ENCODE measurements around the gene BCDIN3D. TPM values are rescaled to one million over a fixed set of nuclear protein-coding genes. Genes with fewer than 3 reads are reported as not detected.

The BCDIN3D gene
- total and polyA plus RNA-seq, 10 of the 15 experiments (the other 5 are each of a cell fraction or from before 2014, with no cell fraction given), result 3.7 to 7.2 (median 6.4) TPM

DNA sequence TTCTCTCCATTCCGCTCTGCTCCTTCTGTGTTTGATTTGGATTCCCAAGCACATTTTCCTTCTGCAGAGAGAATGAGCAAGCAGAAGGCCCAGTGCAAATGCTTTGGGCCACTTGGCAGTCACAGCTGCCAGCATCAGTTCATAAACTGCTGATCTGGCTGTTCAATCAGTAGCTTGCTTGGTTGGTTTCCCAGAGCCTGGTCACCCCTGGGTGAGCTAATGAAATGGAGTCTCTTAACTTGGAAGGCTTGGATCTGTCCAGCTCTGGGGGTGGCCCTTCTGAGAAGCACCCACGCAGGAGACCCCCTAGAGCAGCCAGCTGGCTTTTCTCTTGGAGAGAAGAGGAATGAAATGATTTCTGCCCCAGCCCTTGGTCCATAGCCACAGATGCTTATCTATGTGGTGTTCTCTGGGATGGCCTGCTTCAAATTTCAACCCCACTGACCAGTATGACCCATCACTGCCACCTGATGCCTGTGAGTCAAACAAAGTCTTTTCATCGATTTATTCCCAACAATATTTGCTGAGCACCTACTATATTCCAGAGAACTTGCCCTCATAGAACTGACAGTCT, 30.5 kb upstream of the BCDIN3D start:
- in situ Hi-C loops (cut with MboI), result no loop called here
- 6% methylated on average over 3 of the region's 3 CpGs for WGBS (ENCODE audit: insufficient coverage, insufficient replicate concordance, low lambda C conversion rate, missing lambda C conversion rate)

More for the DNA sequence above, 30.5 kb upstream of the BCDIN3D start:
- Histone ChIP-seq H2AFZ (ENCODE audit: control insufficient read depth, low read depth, low read length) (no peak overlapping the region), H3K9ac (ENCODE audit: control insufficient read depth, insufficient read depth, low read length) (no peak overlapping the region), H3K9me3 (replicated peaks; ENCODE audit: control insufficient read depth, insufficient read depth, low read length) (no peaks in the 10 kb centered on the region), H3K4me1 (ENCODE audit: control insufficient read depth, insufficient read depth, low read length) (no peaks in the 10 kb centered on the region), H3K4me2 (ENCODE audit: control insufficient read depth, insufficient read depth) (no peak overlapping the region), H4K20me1 (ENCODE audit: control insufficient read depth, insufficient read depth) (no peaks in the 10 kb centered on the region), H3K4me3 (no peak overlapping the region), H3K27me3 (replicated peaks in 1 of 2; ENCODE audit: control insufficient read depth in 2 of 2, insufficient read depth in 2 of 2, low read length in 1 of 2) (no peaks in the 10 kb centered on the region; a peak in 2 of 4 replicates), H3K79me2 (ENCODE audit: control insufficient read depth, insufficient read depth, low read length) (no peaks in the 10 kb centered on the region), H3K36me3 (ENCODE audit: control insufficient read depth in 2 of 2, insufficient read depth in 2 of 2, low read length in 1 of 2) (no peaks in the 10 kb centered on the region), H3K27ac (ENCODE audit: control insufficient read depth, insufficient read depth) (no peak overlapping the region)
- no TSS peak for BruUV-seq (replicated peaks)
- intact Hi-C loops (cut with micrococcal nuclease; ENCODE audit: unreplicated experiment), result no loop called here
- SMC1A ChIA-PET (ENCODE audit: uncharacterized antibody, unreplicated experiment), result no interaction called here
- no peak for ATAC-seq
- DNase-seq (ENCODE audit: low read depth, low spot score), result no peak
- TF ChIP-seq YY1 (IDR thresholded peaks at IDR 0.05; ENCODE audit: low read depth, low read length) (no peak), ZSCAN29 (IDR thresholded peaks at IDR 0.05) (no peak), MYC (IDR thresholded peaks at IDR 0.05; ENCODE audit: insufficient read depth, insufficient read length, insufficient replicate concordance, low read length, severe bottlenecking) (no peak), TCF12 (IDR thresholded peaks at IDR 0.05; ENCODE audit: low read depth, low read length) (no peak)
- TF ChIP-seq, protein P1, sequence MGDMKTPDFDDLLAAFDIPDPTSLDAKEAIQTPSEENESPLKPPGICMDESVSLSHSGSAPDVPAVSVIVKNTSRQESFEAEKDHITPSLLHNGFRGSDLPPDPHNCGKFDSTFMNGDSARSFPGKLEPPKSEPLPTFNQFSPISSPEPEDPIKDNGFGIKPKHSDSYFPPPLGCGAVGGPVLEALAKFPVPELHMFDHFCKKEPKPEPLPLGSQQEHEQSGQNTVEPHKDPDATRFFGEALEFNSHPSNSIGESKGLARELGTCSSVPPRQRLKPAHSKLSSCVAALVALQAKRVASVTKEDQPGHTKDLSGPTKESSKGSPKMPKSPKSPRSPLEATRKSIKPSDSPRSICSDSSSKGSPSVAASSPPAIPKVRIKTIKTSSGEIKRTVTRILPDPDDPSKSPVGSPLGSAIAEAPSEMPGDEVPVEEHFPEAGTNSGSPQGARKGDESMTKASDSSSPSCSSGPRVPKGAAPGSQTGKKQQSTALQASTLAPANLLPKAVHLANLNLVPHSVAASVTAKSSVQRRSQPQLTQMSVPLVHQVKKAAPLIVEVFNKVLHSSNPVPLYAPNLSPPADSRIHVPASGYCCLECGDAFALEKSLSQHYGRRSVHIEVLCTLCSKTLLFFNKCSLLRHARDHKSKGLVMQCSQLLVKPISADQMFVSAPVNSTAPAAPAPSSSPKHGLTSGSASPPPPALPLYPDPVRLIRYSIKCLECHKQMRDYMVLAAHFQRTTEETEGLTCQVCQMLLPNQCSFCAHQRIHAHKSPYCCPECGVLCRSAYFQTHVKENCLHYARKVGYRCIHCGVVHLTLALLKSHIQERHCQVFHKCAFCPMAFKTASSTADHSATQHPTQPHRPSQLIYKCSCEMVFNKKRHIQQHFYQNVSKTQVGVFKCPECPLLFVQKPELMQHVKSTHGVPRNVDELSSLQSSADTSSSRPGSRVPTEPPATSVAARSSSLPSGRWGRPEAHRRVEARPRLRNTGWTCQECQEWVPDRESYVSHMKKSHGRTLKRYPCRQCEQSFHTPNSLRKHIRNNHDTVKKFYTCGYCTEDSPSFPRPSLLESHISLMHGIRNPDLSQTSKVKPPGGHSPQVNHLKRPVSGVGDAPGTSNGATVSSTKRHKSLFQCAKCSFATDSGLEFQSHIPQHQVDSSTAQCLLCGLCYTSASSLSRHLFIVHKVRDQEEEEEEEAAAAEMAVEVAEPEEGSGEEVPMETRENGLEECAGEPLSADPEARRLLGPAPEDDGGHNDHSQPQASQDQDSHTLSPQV (IDR thresholded peaks at IDR 0.05), result no peak
- FAIRE-seq, result no peak
- CTCF ChIA-PET, result no interaction called here
- RAD21 ChIA-PET (ENCODE audit: unreplicated experiment), result no interaction called here
- POLR2A ChIA-PET, result no interaction called here
